Measurements from ENCODE around the gene SCP2D1.
"Not testable (repeated sequence)": the region's sequence is repeated elsewhere in the genome, so short reads cannot be mapped to it uniquely, and the experiment has no call there.

The SCP2D1 gene

GRCh38 chr20:18813483-18813882, at the start of gene SCP2D1:
SCP2D1 (plus strand) TSS chr20:18813783; CDS start chr20:18813816, 33 bp downstream.
- no peak for DNase-seq (ENCODE audit: low read depth in 1 of 2, low spot score in 1 of 2)

GRCh38 chr20:18767676-18768075, 45.9 kb upstream of the SCP2D1 start:
- no peak for DNase-seq (ENCODE audit: low read depth in 1 of 2, low spot score in 1 of 2)

GRCh38 chr20:18773566-18773965, 40.0 kb upstream of the SCP2D1 start:
- no peak for DNase-seq (ENCODE audit: low read depth in 1 of 2, low spot score in 1 of 2)

- DNase-seq (ENCODE audit: low read depth in 1 of 2, low spot score in 1 of 2), result no peak
Observed at GRCh38 chr20:18774207-18774606, 39.4 kb upstream of the SCP2D1 start.

- no peak for DNase-seq (ENCODE audit: low read depth in 1 of 2, low spot score in 1 of 2)
Observed at GRCh38 chr20:18775633-18776032, 38.0 kb upstream of the SCP2D1 start.

- no peak for DNase-seq (ENCODE audit: low read depth in 1 of 2, low spot score in 1 of 2)
Observed at GRCh38 chr20:18778690-18779392, 34.7 kb upstream of the SCP2D1 start.

- DNase-seq (ENCODE audit: low read depth in 1 of 2, low spot score in 1 of 2), result no peak
Observed at GRCh38 chr20:18780385-18781130, 33.0 kb upstream of the SCP2D1 start.

- DNase-seq (ENCODE audit: low read depth in 1 of 2, low spot score in 1 of 2), result no peak
Observed at GRCh38 chr20:18781509-18781908, 32.1 kb upstream of the SCP2D1 start.

- DNase-seq (ENCODE audit: low read depth in 1 of 2, low spot score in 1 of 2), result no peak
Observed at GRCh38 chr20:18783385-18783959, 30.1 kb upstream of the SCP2D1 start.

GRCh38 chr20:18787046-18787445, 26.5 kb upstream of the SCP2D1 start:
- DNase-seq (ENCODE audit: low read depth in 1 of 2, low spot score in 1 of 2), result not testable (repeated sequence)

GRCh38 chr20:18788021-18788420, 25.6 kb upstream of the SCP2D1 start:
- DNase-seq (ENCODE audit: low read depth in 1 of 2, low spot score in 1 of 2), result no peak

- DNase-seq (ENCODE audit: low read depth in 1 of 2, low spot score in 1 of 2), result no peak
Observed at GRCh38 chr20:18790787-18791186, 22.8 kb upstream of the SCP2D1 start.

- DNase-seq (ENCODE audit: low read depth in 1 of 2, low spot score in 1 of 2), result peak; percentile 65 to 73
Observed at GRCh38 chr20:18793625-18794427, 19.8 kb upstream of the SCP2D1 start.

GRCh38 chr20:18794428-18794787, 19.2 kb upstream of the SCP2D1 start:
- DNase-seq (ENCODE audit: low read depth in 1 of 2, low spot score in 1 of 2), result no peak

GRCh38 chr20:18795366-18795765, 18.2 kb upstream of the SCP2D1 start:
- DNase-seq (ENCODE audit: low read depth in 1 of 2, low spot score in 1 of 2), result no peak

GRCh38 chr20:18796282-18796833, 17.2 kb upstream of the SCP2D1 start:
- no peak for DNase-seq (ENCODE audit: low read depth in 1 of 2, low spot score in 1 of 2)

GRCh38 chr20:18801516-18801915, 12.1 kb upstream of the SCP2D1 start:
- DNase-seq (ENCODE audit: low read depth in 1 of 2, low spot score in 1 of 2), result no peak

GRCh38 chr20:18802012-18802634, 11.5 kb upstream of the SCP2D1 start:
- no peak for DNase-seq (ENCODE audit: low read depth in 1 of 2, low spot score in 1 of 2)

GRCh38 chr20:18805881-18806280, 7.7 kb upstream of the SCP2D1 start:
- no peak for DNase-seq (ENCODE audit: low read depth in 1 of 2, low spot score in 1 of 2)

- DNase-seq (ENCODE audit: low read depth in 1 of 2, low spot score in 1 of 2), result no peak
Observed at GRCh38 chr20:18808712-18809111, 4.9 kb upstream of the SCP2D1 start.

GRCh38 chr20:18811186-18811585, 2.4 kb upstream of the SCP2D1 start:
- DNase-seq (ENCODE audit: low read depth in 1 of 2, low spot score in 1 of 2), result no peak

All from activated T-helper 1 cell treated with anti-CD3 and anti-CD28 coated beads, Interleukin-2, amount 50 U/mL, for 16 hours (primary cell).